Gastroesophageal sphincter (tissue), 3 donors: ENCODE measurements around the gene HSBP1L1.

Experiments used
- CTCF ChIP-seq, 4 experiments: fragments of 200-600 bp in 2 of 4; fragments of 450-650 bp in 2 of 4; sonication (generic) in 1 of 4; IDR thresholded peaks; one replicate each; pipeline ENCODE4 v1.5.1; 2017 to 2019; ENCODE audit warnings: antibody characterized with exemption in 4 of 4, mild to moderate bottlenecking in 2 of 4, moderate library complexity in 2 of 4
- EP300 ChIP-seq: sonication (generic); formaldehyde crosslinking; IDR thresholded peaks from one replicate; pipeline ENCODE4 v1.6.1; 2017; ENCODE audit warnings: antibody characterized with exemption, mild to moderate bottlenecking

GRCh38 chr18:79983253-79983652 lies 18.8 kb downstream of the HSBP1L1 start:
- TF ChIP-seq CTCF (IDR thresholded peaks at IDR 0.05) = no peak
- TF ChIP-seq EP300 = no peak
